H1 (cell line): Measurements from ENCODE around the gene DOK6. TPM values are rescaled to one million over a fixed set of nuclear protein-coding genes. Genes with fewer than 3 reads are reported as not detected.

ENCODE experiments used
- CTCF ChIA-PET: fragments of 300-600 bp; sonication (Branson Sonifier 250); formaldehyde crosslinking; loops from one replicate; lab custom pipeline; 2021; ENCODE audit not compliant: partially characterized antibody; lab: Charles Lee
- POLR2A ChIA-PET: fragments of 300-600 bp; sonication (Branson Sonifier 250); formaldehyde crosslinking; loops from one replicate; lab custom pipeline; 2021; ENCODE audit warnings: inconsistent platforms; ENCODE audit not compliant: partially characterized antibody; lab: Charles Lee
- DNase-seq, 2 experiments: peaks; one replicate each; pipeline versions ENCODE4 v3.0.0 to v3.0.0-alpha.2; 2010 to 2022; ENCODE audit warnings: low spot score in 2 of 2, low read depth in 1 of 2, mixed read lengths in 1 of 2
- FAIRE-seq: peaks from 2 replicates; lab custom pipeline; 2011; peaks lifted over from hg19 to GRCh38; lab: Jason Lieb, UNC
- H2AFZ ChIP-seq: 2 replicates; pipeline ENCODE4 v1.8.1; 2012; ENCODE audit warnings: low read length, inconsistent platforms
- H2AK5ac ChIP-seq: 2 replicates; pipeline ENCODE4 v1.6.1; 2013; ENCODE audit warnings: low read depth, low read length
- H2BK120ac ChIP-seq: replicated peaks from 2 replicates; pipeline ENCODE3; 2013; ENCODE audit warnings: low read depth, low read length, inconsistent platforms
- H2BK12ac ChIP-seq: 2 replicates; pipeline ENCODE4 v1.6.1; 2013; ENCODE audit warnings: low read depth, low read length
- H2BK15ac ChIP-seq: 2 replicates; pipeline ENCODE4 v1.6.1; 2013; ENCODE audit warnings: low read length
- H2BK20ac ChIP-seq: 2 replicates; pipeline ENCODE4 v1.6.1; 2013; ENCODE audit warnings: low read length
- H2BK5ac ChIP-seq: 2 replicates; pipeline ENCODE4 v1.6.1; 2013; ENCODE audit warnings: low read depth, low read length
- H3K14ac ChIP-seq: 2 replicates; pipeline ENCODE4 v1.6.1; 2013; ENCODE audit warnings: inconsistent platforms; ENCODE audit not compliant: insufficient read length
- H3K18ac ChIP-seq: 2 replicates; pipeline ENCODE4 v1.6.1; 2013; ENCODE audit warnings: low read length; ENCODE audit errors: extremely low read depth
- H3K23ac ChIP-seq: 2 replicates; pipeline ENCODE4 v1.6.1; 2013; ENCODE audit warnings: inconsistent platforms; ENCODE audit not compliant: insufficient read length
- H3K23me2 ChIP-seq: 2 replicates; pipeline ENCODE4 v1.6.1; 2013; ENCODE audit warnings: low read depth, low read length
- H3K27ac ChIP-seq: 2 replicates; pipeline ENCODE4 v1.6.1; 2011; ENCODE audit warnings: low read depth, low read length, inconsistent platforms
- H3K27me3 ChIP-seq, 4 experiments: replicated peaks in 1 of 4; 1 replicate in 1 of 4; 2 replicates in 3 of 4; pipeline versions ENCODE4 v1.6.1 to v1.8.1; 2011 to 2013; ENCODE audit warnings: low read length in 3 of 4, mild to moderate bottlenecking in 3 of 4, inconsistent platforms in 2 of 4, mixed read lengths in 2 of 4, moderate library complexity in 1 of 4; ENCODE audit not compliant: control insufficient read depth in 3 of 4, insufficient read depth in 3 of 4; ENCODE audit errors: extremely low read depth in 1 of 4
- H3K36me3 ChIP-seq, 4 experiments: 2 replicates each; pipeline versions ENCODE4 v1.6.1 to v1.8.1; 2011 to 2013; ENCODE audit warnings: mild to moderate bottlenecking in 4 of 4, low read length in 3 of 4, moderate library complexity in 2 of 4, control low read depth in 1 of 4, inconsistent platforms in 1 of 4; ENCODE audit not compliant: insufficient read depth in 4 of 4, control insufficient read depth in 2 of 4
- H3K4ac ChIP-seq: replicated peaks from 2 replicates; pipeline ENCODE3; 2013; ENCODE audit warnings: low read length, low read depth, mixed read lengths, inconsistent platforms; ENCODE audit not compliant: insufficient read length
- H3K4me1 ChIP-seq, 4 experiments: replicated peaks in 1 of 4; 1 replicate in 1 of 4; 2 replicates in 3 of 4; pipeline versions ENCODE4 v1.6.1 to v1.8.1; 2011 to 2013; ENCODE audit warnings: low read length in 3 of 4, inconsistent platforms in 2 of 4, mixed read lengths in 1 of 4; ENCODE audit not compliant: insufficient read depth in 4 of 4, control insufficient read depth in 3 of 4
- H3K4me2 ChIP-seq, 2 experiments: 2 replicates each; pipeline versions ENCODE4 v1.6.1 to v1.8.1; 2011 to 2013; ENCODE audit warnings: low read depth in 2 of 2, low read length in 2 of 2, control low read depth in 1 of 2, inconsistent platforms in 1 of 2, mild to moderate bottlenecking in 1 of 2; ENCODE audit not compliant: insufficient read depth in 1 of 2
- H3K4me3 ChIP-seq, 4 experiments: fragments of 200-600, 300-600 bp in 1 of 4; sonication (generic), shearing (Covaris generic), sonication (Bioruptor Twin) in 1 of 4; 2 replicates each; pipeline versions ENCODE4 v1.5.1 to v1.8.1; 2011 to 2016; ENCODE audit warnings: low read length in 4 of 4, low read depth in 3 of 4, control low read depth in 2 of 4, inconsistent platforms in 2 of 4, mild to moderate bottlenecking in 2 of 4, mixed read lengths in 1 of 4, moderate library complexity in 1 of 4; ENCODE audit not compliant: insufficient read depth in 2 of 4; ENCODE audit errors: extremely low read depth in 1 of 4
- H3K56ac ChIP-seq: replicated peaks from 2 replicates; pipeline ENCODE3; 2013; ENCODE audit warnings: low read depth, mild to moderate bottlenecking, mixed read lengths, low read length, inconsistent platforms; ENCODE audit not compliant: insufficient read length
- H3K79me1 ChIP-seq: 2 replicates; pipeline ENCODE4 v1.6.1; 2013; ENCODE audit warnings: low read depth, low read length, control low read depth
- H3K79me2 ChIP-seq, 2 experiments: 2 replicates each; pipeline versions ENCODE4 v1.6.1 to v1.8.1; 2012 to 2013; ENCODE audit warnings: low read length in 2 of 2, mild to moderate bottlenecking in 2 of 2, inconsistent platforms in 1 of 2; ENCODE audit not compliant: insufficient read depth in 2 of 2, control insufficient read depth in 1 of 2
- H3K9ac ChIP-seq, 4 experiments: replicated peaks in 1 of 4; 1 replicate in 1 of 4; 2 replicates in 3 of 4; pipeline versions ENCODE4 v1.6.1 to v1.8.1; 2011 to 2013; ENCODE audit warnings: low read depth in 3 of 4, low read length in 3 of 4, control low read depth in 2 of 4, mild to moderate bottlenecking in 2 of 4, moderate library complexity in 2 of 4, inconsistent platforms in 1 of 4; ENCODE audit errors: extremely low read depth in 1 of 4
- H3K9me3 ChIP-seq, 2 experiments: 2 replicates each; pipeline versions ENCODE4 v1.6.1 to v1.8.1; 2012 to 2013; ENCODE audit warnings: mild to moderate bottlenecking in 2 of 2, moderate library complexity in 2 of 2, control low read depth in 1 of 2, inconsistent platforms in 1 of 2, low read depth in 1 of 2, low read length in 1 of 2, mixed read lengths in 1 of 2; ENCODE audit not compliant: insufficient read depth in 2 of 2
- H4K20me1 ChIP-seq, 2 experiments: replicated peaks in 1 of 2; 2 replicates each; pipeline versions ENCODE3 to v1.8.1; 2011 to 2013; ENCODE audit warnings: inconsistent platforms in 2 of 2, low read length in 2 of 2, mild to moderate bottlenecking in 1 of 2; ENCODE audit not compliant: insufficient read depth in 2 of 2, control insufficient read depth in 1 of 2
- H4K5ac ChIP-seq: 2 replicates; pipeline ENCODE4 v1.6.1; 2013; ENCODE audit warnings: low read length, low read depth, mixed read lengths, inconsistent platforms; ENCODE audit not compliant: insufficient read length
- H4K8ac ChIP-seq: 2 replicates; pipeline ENCODE4 v1.8.0; 2013; ENCODE audit warnings: mild to moderate bottlenecking, moderate library complexity, low read length, inconsistent platforms; ENCODE audit not compliant: insufficient read depth; ENCODE audit errors: extremely low read depth
- H4K91ac ChIP-seq: replicated peaks from 2 replicates; pipeline ENCODE3; 2013; ENCODE audit warnings: low read length, mixed read lengths, inconsistent platforms; ENCODE audit not compliant: insufficient read length
- ASH2L ChIP-seq: fragments of 200-600, 300-600 bp; sonication (generic); IDR thresholded peaks from one replicate; pipeline ENCODE4 v1.7.1; 2017; ENCODE audit warnings: low read length
- FOSL1 ChIP-seq: IDR thresholded peaks from 2 replicates; pipeline ENCODE4 v1.6.1; 2011; ENCODE audit warnings: mild to moderate bottlenecking, low read depth, low read length, moderate library complexity; ENCODE audit not compliant: insufficient read depth
- SRF ChIP-seq: IDR thresholded peaks from 2 replicates; pipeline ENCODE4 v1.6.1; 2011; ENCODE audit warnings: mild to moderate bottlenecking, low read depth, low read length, moderate library complexity
- TCF12 ChIP-seq: IDR thresholded peaks from 2 replicates; pipeline ENCODE4 v1.6.1; 2011; ENCODE audit warnings: low read depth, mild to moderate bottlenecking, low read length
- WGBS, 2 experiments: shearing (Covaris generic) in 1 of 2; methylation state at CpG; one replicate each; pipeline versions ENCODE4 v1.1.6 to v1.1.7; 2013 to 2015; ENCODE audit warnings: low lambda C conversion rate in 2 of 2, mixed read lengths in 2 of 2, inconsistent platforms in 1 of 2, low coverage in 1 of 2, missing lambda C conversion rate in 1 of 2; ENCODE audit not compliant: insufficient replicate concordance in 2 of 2, insufficient coverage in 1 of 2, insufficient read length in 1 of 2; ENCODE audit errors: extremely low coverage in 1 of 2, missing lambda C conversion rate in 1 of 2; 5-methylcytosine and 5-hydroxymethylcytosine counted together
- polyA plus RNA-seq, 7 experiments: library from polyadenylated mRNA; depleted of rRNA in 3 of 7; stranded (reverse) in 5 of 7; unstranded in 2 of 7; fragments of >200 nt in 5 of 7; fragments of 200-250 nt in 2 of 7; gene quantifications; 1 replicate in 5 of 7; 2 replicates in 1 of 7; 4 replicates in 1 of 7; pipeline versions ENCODE4 v1.2.1 to v1.2.3, GENCODE V29; 2011 to 2013; ENCODE audit warnings: missing spikeins in 2 of 7, mixed read lengths in 2 of 7
- total RNA-seq: library from RNA; stranded (reverse); fragmentation: NEBNext Ultra II Directional; extraction: Animal tissue kit (Norgen Biotek cat#: 25700); gene quantifications from 2 replicates; pipeline ENCODE4 v1.2.1, GENCODE V29; 2021

The DOK6 gene
- total and polyA plus RNA-seq, 2 of the 8 experiments (the other 6 are each of a cell fraction or from before 2014, with no cell fraction given): 0.33 to 0.50 TPM

GRCh38 chr18:69840001-69840400 lies 439.3 kb downstream of the DOK6 start:
- no peak overlapping the region for H2BK5ac ChIP-seq
- H2BK20ac ChIP-seq: no peak overlapping the region
- DNase-seq (no peak), FAIRE-seq (no peak)
- no peak overlapping the region for H2AK5ac ChIP-seq
- no peak overlapping the region for H3K27ac ChIP-seq
- no peak overlapping the region for H2AFZ ChIP-seq
- 89% methylated on average over 11 of the region's 11 CpGs; no CpG with 5 or more reads in 1 of the 2 experiments for WGBS, 2 experiments
- H4K91ac ChIP-seq: no peak overlapping the region
- H3K4me1 ChIP-seq: no peaks in the 10 kb centered on the region; a peak in 1 of 7 replicates
- no peaks in the 10 kb centered on the region; the same call in 1 of the 2 replicates for H3K23me2 ChIP-seq
- H3K9ac ChIP-seq: no peak overlapping the region
- POLR2A ChIA-PET: no interaction called here
- no peak overlapping the region for H3K23ac ChIP-seq
- no peak overlapping the region for H3K4ac ChIP-seq
- H3K9me3 ChIP-seq: no peaks in the 10 kb centered on the region
- TF ChIP-seq ASH2L (no peak), FOSL1 (no peak), TCF12 (no peak), SRF (no peak)
- no peak overlapping the region for H4K8ac ChIP-seq
- H3K4me3 ChIP-seq: no peak overlapping the region
- H3K18ac ChIP-seq: no peak overlapping the region
- H4K20me1 ChIP-seq: no peaks in the 10 kb centered on the region
- H3K4me2 ChIP-seq: no peak overlapping the region
- H3K79me1 ChIP-seq: no peaks in the 10 kb centered on the region
- no peak overlapping the region for H2BK120ac ChIP-seq
- no peaks in the 10 kb centered on the region for H3K27me3 ChIP-seq
- no peak overlapping the region for H4K5ac ChIP-seq
- no peak overlapping the region for H2BK12ac ChIP-seq
- no peak overlapping the region for H3K56ac ChIP-seq
- H3K14ac ChIP-seq: no peak overlapping the region
- H2BK15ac ChIP-seq: no peak overlapping the region
- CTCF ChIA-PET: interaction anchor here (0.6 to 1.1 kb wide), 2 partner anchors 11 to 104 kb away, joined by 3 read pairs; no protein-coding TSS in a partner anchor
- H3K79me2 ChIP-seq: no peaks in the 10 kb centered on the region
- H3K36me3 ChIP-seq: no peaks in the 10 kb centered on the region; a peak in 1 of 8 replicates
